HG03280 (cell line): ENCODE results near the gene CHIT1.

Source experiments
- ATAC-seq: cut with Tn5 transposase; IDR thresholded peaks from one replicate; pipeline ENCODE4 v1.9.1; 2021; ENCODE audit warnings: mild to moderate bottlenecking, moderate library complexity; ENCODE audit not compliant: unreplicated experiment

Gene CHIT1

GRCh38 chr1:203190949-203191348, 38.5 kb downstream of the CHIT1 start:
- ATAC-seq = no peak

DNA sequence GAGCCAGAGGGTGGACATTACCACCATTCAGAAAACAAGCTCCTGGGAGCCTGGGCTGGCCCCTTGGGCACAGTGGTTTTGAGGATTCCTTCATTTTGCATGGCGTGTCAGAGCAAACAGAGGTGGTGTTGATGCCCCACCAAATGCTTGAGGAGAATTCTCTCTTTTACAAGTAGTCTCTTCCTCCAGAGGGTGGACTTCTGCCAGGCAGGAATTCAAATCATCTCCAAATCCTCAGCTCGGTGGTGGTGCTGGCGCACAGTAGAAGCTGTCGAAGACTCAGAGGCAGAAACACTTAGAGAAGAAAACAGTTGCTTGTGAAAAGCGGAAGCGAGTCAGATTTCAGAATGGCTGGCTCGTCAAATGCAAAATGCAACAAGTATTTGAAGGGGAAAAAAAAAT, 39.5 kb downstream of the CHIT1 start:
- ATAC-seq = no peak

GRCh38 chr1:203188686-203189232, 40.7 kb downstream of the CHIT1 start:
- no peak for ATAC-seq

- no peak for ATAC-seq
Observed at GRCh38 chr1:203187689-203188264, 41.7 kb downstream of the CHIT1 start.

GRCh38 chr1:203187304-203187685, 42.2 kb downstream of the CHIT1 start:
- no peak for ATAC-seq

GRCh38 chr1:203186446-203187303, 42.8 kb downstream of the CHIT1 start, which contains the start of gene CHI3L1:
CHI3L1 (minus strand) TSS chr1:203186704; CDS start chr1:203186623, 81 bp downstream.
- ATAC-seq = no peak

- no peak for ATAC-seq
Observed at GRCh38 chr1:203186091-203186445, 43.4 kb downstream of the CHIT1 start.

- ATAC-seq = no peak
Observed at GRCh38 chr1:203185585-203185984, 43.9 kb downstream of the CHIT1 start.

DNA sequence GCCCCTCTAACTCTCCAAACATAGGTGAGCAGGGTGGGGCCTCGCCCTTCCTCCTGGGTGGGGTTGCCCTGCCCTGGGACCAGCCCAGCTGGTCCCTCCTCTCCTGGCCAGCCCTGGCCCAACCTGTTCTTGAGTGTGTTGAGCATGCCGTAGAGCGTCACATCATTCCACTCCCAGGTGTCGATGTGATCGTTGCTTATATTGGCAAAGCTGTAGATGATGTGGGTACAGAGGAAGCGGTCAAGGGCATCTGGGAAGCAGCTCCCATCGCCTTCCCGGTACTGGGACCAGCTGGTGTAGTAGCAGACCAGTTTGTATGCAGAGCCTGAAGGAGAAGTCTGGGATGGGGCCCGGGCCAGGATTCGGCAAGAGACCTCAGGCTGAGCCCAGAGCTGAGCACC, 44.4 kb downstream of the CHIT1 start:
- ATAC-seq = no peak

DNA sequence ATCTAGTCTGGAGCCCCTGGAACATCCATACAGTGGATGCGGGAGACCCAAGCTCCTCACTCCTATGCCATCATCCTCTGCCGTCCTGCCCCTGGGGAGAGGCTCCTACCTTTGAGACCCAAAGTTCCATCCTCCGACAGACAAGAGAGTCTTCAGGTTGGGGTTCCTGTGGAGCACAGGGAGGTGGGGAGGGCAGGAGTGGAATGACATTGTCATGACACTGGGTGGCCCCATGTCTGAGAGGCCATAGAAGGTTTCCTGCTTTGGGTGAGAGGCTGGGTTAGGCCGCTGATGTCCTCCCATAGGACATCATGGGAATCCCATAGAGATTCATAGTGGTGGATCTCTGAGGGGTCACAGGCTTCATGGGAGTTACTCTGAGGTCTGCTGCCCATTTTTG, 45.0 kb downstream of the CHIT1 start:
- no peak for ATAC-seq

GRCh38 chr1:203183828-203184227, 45.6 kb downstream of the CHIT1 start:
- ATAC-seq = no peak

- ATAC-seq = no peak
Observed at GRCh38 chr1:203182387-203182953, 47.0 kb downstream of the CHIT1 start.

DNA sequence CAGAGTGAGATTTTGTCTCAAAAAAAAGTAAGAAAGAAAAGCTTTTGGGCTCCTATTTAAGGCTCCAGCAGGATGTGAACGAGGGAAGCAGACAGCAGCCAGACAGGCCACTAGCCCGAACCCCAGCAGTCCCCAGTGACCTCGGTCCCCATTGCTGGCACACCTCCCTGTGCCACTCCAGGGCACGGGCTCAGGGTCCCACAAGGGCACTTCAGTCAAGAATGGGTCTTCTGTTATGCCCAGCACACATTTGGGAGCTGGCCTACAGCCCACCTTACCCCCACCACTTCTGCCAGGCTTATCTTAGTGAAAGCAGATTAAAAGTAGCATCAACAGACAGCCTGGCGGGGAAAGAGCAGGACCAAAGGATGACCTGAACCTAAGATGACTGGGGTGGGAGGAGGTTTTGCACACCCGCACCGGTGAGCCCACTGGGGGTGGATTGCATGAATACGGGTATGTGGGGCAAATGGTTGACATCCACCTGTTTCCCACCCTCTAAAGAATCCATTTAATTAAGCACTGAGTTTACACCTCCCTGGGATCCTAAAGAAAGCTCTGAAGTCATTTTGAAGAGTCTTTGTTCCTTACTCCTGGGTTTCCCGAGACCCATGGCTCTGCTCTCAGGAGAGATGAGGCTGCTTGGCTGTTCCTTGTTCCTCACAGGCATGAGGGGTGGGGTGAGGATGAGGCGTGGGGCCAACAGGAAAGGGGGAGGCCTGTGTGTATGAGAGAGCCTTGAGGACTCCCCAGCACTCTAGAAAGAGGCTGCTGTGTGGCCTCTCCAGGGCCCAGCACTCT, 47.7 kb downstream of the CHIT1 start:
- no peak for ATAC-seq

DNA sequence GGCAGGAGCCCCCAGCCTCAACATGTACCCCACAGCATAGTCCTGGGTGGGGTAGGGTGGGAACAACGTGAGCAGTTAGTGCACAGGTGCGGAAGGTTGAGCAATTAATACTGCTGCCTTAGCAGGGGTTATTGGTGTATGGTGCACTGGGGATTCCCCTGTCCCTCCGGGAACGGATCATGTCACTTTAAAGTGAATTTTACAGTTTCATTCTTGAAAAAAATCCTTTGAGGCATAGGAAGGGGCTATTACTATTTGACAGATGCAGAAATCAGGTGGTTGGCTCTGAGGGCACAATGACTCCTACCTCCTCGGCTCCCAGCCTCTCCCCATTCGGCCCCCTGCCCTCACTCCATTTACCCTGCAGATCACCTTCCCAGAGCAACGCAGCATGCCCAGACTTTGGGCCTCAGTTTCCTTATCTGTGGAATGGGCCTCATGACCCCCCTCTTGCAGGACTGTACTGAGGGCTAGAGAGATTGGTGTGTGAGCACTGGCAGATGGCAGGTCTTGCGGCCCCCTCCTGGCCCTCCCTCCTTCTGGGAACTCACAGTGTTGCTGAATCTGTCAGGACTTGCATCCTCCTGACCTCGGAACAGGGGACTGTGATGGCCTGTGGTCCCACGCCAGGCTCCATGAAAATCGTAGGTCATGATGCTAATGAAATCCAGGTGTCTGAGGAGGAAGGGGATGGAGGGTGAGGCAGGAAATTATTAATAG, 48.7 kb downstream of the CHIT1 start:
- ATAC-seq = no peak

- ATAC-seq = no peak
Observed at GRCh38 chr1:203179667-203180005, 49.8 kb downstream of the CHIT1 start.

GRCh38 chr1:203178821-203179666, 50.4 kb downstream of the CHIT1 start:
- ATAC-seq = no peak

- ATAC-seq = no peak
Observed at GRCh38 chr1:203178083-203178482, 51.4 kb downstream of the CHIT1 start.

DNA sequence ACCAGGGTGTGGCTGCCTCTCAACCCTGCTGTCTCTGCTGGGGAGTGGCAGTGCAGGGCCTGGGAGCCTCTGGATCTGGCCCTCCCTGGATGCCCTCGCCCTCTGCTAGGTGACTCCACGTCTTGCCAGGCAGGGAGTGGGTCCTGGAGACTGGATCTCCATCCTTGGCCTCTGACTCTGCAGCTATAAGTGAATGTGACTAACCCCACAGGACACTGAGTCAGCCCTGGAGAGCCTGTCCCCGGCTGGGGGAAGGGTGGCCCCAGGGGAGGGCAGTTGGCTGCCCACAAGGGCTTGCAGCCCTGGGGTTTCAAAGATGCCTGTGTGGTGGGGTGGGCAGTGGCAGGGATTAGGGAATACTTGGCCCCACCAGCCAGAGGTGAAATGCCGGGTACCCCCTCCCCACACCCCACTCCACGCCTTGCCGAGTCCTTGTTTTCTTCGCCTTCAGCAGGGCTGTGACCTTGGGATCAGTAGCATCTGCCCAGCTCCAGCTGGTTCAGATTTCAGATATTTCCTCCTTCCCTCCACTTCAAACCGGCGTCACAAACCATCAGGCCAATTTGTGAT, 51.9 kb downstream of the CHIT1 start:
- ATAC-seq = no peak

DNA sequence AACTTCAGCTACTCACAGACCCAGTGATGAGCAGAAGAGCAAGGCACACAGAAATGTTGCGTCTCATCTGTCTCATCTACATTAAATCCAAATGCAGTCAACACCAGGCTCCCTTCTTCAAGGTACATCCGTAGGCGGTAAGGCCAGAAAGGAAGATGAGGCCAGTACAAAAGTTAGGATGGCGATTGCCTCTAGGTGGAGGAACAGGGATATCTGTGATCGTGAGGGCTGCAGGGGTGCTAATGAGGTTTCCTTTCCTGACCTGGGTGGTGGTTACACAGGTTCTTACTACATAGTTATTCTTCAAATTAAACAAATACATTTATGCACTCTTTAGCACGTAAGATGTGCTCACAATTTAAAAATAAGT, 52.5 kb downstream of the CHIT1 start:
- no peak for ATAC-seq
